Gastrocnemius medialis (tissue), 4 donors: ENCODE data around the gene ITCH.

Experiments used
- POLR2A ChIP-seq, 2 donors: fragments of 450-650 bp; IDR thresholded peaks; one replicate each; pipeline ENCODE4 v1.6.1; 2017; ENCODE audit warnings: antibody characterized with exemption in 2 of 2, mild to moderate bottlenecking in 2 of 2, moderate library complexity in 2 of 2
- TF ChIP-seq, protein P1 (sequence below), 5 experiments: fragments of 450-650 bp in 3 of 5; fragments of 200-600 bp in 2 of 5; sonication (generic) in 2 of 5; IDR thresholded peaks in 4 of 5; conservative IDR thresholded peaks in 1 of 5; 1 replicate in 4 of 5; 2 replicates in 1 of 5; pipeline ENCODE4 v1.5.1; 2016 to 2019; ENCODE audit warnings: antibody characterized with exemption in 5 of 5, mild to moderate bottlenecking in 3 of 5, moderate library complexity in 3 of 5

DNA sequence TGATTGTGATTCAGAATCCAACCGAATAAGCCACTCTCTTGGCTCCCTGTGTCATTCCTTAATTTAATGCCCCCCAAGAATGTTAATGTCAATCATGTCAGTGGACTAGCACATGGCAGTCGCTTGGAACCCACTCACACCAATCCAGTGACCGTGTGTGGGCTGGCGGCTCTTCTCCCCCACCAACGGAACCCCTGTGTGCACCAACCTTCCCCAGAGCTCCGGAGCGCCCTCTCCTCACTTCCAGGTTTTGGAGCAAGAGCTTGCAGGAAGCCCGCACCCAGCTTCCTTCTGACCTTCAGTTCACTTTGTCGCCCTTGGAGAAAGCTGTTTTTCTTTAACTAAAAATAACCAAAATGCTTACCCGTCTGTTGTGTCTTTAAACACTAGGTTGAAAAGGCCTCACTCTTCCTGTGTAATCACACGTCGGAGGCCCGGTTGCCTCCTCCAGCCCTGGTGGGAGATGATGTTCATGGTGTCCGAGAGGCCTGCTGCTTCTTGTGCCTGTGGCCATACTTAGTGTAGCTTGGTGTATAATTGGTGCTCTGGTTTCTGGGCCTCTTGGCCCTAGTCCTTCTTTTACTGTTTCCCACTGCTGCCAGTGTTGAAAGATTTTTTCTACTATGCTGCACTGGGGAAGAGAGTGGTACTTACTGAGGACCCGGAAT lies 177.7 kb downstream of the ITCH start:
- TF ChIP-seq POLR2A (IDR thresholded peaks at IDR 0.05) = no peak
- TF ChIP-seq, protein P1, sequence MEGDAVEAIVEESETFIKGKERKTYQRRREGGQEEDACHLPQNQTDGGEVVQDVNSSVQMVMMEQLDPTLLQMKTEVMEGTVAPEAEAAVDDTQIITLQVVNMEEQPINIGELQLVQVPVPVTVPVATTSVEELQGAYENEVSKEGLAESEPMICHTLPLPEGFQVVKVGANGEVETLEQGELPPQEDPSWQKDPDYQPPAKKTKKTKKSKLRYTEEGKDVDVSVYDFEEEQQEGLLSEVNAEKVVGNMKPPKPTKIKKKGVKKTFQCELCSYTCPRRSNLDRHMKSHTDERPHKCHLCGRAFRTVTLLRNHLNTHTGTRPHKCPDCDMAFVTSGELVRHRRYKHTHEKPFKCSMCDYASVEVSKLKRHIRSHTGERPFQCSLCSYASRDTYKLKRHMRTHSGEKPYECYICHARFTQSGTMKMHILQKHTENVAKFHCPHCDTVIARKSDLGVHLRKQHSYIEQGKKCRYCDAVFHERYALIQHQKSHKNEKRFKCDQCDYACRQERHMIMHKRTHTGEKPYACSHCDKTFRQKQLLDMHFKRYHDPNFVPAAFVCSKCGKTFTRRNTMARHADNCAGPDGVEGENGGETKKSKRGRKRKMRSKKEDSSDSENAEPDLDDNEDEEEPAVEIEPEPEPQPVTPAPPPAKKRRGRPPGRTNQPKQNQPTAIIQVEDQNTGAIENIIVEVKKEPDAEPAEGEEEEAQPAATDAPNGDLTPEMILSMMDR (IDR thresholded peaks at IDR 0.05 in 4 of 5, conservative IDR thresholded peaks at IDR 0.05 in 1 of 5) = no peak
